GM18507 (cell line): ENCODE data around the gene CHRND.

ENCODE experiments used
- DNase-seq: peaks from one replicate; pipeline ENCODE4 v3.0.0; 2011; ENCODE audit warnings: low read depth; ENCODE audit not compliant: insufficient read length; ENCODE audit errors: extremely low spot score
- FAIRE-seq: peaks from 2 replicates; lab custom pipeline; 2011; peaks lifted over from hg19 to GRCh38; lab: Jason Lieb, UNC

CHRND gene

DNA sequence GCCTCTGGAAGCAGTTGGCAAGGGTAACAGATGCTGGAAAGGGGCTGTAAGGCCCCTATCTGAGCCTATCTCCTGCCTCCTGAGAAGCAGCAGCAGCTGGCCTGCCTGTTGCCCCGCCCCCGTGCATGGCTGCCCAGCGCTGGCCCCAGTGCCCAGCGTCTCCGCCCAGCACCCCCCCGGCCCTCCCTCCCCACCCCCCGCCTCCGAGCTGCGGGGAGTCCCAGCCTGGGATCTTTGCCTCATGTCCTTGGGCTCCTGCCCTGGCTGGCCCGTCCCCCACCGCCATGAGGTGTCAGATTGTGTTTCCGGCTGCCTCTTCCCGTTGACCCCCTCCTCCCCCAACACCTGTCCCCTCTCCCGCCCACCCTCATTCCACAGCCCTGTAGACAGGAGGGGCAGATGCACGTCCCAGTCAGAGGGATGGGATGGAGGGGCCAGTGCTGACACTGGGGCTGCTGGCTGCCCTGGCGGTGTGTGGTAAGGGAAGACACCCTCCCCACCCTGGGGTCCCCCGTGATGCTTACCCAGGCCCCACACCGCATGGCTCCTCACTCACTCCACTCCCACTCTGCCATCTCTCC is at the start of gene CHRND:
TSS of gene CHRND (plus strand) at position 370 of the 581 bp plus-strand sequence. CDS start at position 426, 56 bp downstream.
- DNase-seq (no peak), FAIRE-seq (no peak)

DNA sequence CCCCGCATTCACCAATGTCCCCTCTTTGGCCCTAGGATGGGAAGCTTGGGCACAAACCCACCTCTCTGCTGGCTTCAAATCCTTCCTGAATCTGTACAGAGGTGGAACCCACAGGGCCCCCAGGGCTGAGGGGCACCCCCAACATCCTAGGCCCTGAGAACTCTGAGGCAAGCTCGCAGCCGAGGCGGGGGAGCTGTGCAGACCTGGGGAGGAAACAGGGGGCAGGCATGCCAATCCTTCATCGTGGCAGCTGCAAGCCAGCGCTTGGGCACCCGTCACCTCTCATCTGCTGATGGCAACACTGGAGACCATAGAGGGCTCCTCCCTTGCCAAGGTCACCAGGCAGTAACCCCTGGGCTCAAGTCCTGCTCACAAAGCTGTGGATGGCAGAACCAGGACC is 49.2 kb upstream of the CHRND start:
- FAIRE-seq: no peak
- no peak for DNase-seq

DNA sequence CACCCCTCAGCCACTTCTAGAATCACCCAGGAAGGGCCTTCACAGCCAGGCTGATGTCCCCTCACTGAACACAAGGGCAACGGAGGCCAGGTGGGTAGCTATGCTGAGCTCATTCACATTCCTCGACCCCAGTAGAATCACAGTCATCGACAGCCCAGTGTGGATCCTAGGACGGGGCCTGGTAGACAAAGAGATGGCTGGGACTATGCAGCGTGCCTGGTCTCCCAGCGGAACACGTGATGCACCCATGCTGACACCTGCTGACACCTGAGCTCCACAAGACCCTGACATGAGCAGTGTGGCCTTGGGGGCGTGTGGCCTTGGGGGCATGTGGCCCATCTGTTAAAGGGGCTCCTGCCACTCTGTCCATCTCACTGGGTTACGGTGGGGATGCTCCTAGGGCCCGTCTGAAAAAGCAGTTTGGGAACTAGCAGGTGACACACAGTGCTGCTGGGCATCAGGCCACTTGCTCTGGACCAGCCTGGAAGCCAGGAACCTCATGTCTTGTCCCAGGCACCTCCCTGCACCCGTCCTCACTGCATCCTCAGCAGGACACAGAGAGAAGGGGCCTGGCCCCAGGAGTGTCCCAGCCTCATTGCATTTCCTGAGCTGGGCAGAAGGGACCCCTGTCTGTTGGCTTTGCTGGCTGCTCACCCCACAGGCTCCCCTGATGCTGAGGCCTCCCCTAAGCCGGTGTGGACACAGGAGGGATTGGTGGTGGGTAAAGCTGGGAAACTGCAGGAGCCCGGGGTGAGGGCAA is 48.0 kb upstream of the CHRND start:
- FAIRE-seq: no peak

DNA sequence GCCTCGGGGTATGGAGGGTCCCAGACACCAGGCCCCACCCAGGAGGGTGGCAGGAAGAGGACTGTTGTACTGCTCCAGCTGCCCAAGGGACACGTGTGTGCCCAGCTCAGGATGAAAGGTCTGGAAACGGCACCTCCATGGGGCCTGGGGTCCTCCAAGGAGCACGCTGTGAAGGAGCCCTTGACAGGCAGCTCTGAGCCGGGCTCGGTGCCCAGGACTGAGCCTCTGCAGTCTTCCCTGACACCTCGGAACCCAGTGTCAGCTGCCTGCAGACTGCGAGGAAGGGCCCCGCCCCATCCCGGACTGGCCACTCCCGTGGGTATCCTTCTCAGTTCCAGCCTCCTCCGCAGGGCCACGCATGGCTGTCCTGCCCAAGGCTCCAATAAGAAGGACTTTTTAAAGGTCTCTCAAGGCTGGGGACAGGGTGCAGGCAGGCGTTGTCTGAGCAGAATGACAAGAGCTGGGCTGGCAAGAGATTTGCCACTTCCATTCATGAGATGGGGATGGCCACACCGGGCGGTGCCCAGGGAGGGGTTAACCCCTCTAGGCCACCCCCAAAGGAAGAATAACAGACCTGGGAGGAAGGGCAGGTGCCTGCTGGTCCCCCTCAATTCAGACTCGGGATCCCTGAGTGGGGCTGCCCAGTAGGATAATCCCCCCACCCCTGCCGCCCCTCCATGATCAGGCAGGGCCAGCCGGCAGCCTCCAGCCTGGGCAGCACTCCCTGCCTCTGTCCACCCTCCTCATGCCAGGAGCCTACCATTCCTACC is 47.2 kb upstream of the CHRND start:
- no peak for DNase-seq
- FAIRE-seq: no peak

More for the DNA sequence above, 48.0 kb upstream of the CHRND start:
- no peak for DNase-seq

DNA sequence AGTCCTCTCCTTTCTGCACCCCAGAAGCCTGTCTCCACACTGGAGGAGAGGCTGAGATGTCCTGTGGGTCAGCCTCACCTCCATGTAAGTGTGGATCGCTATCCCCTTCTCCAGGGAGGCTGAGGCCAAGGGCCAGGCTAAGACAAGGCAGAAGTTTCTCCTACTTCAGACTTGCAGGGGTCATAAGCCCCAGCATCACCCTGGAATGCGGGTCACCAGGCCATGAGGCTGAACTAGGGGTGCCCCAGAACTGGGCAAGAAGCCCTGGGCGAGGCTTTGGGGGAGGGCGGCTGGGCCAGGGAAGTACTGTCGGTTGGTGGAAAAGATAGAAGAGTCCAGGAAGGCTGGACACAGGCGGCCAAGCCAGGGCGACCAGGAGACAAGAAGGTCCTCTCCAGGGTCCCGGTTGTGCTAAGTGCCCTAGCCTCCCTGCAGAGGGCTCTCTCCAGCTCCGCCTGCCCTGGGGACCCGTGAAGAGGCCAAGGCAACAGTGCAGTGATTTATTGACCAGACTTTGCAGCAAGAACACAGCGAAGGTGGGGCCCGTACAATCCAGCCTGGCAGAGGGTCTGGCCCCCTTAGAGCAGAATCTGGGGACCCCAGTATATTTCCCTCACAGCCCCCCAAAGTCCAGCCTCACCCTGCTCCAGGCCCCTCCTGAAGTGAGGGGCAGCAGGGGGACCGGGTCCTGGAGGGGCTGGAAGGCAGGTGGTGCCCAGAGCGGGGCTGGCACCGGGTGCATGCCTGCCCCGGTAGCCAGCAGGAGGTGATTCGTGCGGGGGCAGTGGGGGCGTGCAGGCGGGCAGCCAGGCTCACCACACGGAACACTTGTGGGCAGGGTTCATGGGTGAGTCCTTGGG is 46.4 kb upstream of the CHRND start:
- FAIRE-seq: no peak
- no peak for DNase-seq

DNA sequence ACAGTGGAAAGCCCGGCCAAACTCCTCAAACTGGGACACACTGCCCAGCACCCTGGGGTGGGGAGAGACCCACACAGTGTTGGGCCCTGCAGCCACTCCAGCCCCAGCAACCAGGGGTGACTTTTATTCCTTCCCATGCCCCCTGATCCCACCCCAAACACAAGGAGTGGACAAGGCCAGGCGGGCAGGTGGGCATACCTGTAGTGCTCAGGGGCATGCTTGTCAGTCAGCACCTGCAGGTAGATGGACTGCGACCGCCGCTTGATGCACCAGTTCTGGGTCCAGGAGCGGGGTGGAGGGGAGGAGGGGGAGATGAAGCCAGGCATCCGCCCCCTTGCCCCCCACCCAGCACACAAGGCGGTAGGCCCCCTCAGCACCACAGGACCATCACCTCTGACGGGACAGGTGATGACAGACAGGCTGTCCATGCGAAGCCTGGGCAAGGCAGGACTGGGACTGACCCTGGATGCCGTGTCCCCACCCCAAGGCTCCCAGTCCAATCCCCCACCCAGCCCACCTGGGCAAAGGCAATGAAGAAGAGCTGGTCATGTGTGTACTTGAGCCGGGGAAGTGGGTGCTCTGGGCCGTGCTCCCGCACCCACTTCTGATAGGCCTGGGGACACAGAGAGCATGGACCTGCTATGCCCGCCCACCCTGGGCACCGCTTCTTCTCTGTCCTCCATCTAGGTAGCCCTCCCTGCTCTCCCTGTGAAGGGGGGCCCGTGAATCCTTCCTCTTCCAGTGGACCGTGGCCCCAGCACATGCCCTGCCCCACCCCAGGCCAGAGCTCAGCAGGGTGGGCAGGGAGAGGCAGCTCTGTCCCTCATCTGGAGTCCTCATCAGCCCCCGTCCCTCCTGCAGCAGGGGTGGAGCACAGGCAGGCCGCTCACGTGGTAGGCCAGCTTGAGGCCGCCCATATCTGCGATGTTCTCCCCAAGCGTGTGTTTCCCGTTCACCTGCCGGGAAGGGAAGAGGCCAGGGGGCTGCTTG is 45.5 kb upstream of the CHRND start:
- FAIRE-seq (no peak), DNase-seq (no peak)

DNA sequence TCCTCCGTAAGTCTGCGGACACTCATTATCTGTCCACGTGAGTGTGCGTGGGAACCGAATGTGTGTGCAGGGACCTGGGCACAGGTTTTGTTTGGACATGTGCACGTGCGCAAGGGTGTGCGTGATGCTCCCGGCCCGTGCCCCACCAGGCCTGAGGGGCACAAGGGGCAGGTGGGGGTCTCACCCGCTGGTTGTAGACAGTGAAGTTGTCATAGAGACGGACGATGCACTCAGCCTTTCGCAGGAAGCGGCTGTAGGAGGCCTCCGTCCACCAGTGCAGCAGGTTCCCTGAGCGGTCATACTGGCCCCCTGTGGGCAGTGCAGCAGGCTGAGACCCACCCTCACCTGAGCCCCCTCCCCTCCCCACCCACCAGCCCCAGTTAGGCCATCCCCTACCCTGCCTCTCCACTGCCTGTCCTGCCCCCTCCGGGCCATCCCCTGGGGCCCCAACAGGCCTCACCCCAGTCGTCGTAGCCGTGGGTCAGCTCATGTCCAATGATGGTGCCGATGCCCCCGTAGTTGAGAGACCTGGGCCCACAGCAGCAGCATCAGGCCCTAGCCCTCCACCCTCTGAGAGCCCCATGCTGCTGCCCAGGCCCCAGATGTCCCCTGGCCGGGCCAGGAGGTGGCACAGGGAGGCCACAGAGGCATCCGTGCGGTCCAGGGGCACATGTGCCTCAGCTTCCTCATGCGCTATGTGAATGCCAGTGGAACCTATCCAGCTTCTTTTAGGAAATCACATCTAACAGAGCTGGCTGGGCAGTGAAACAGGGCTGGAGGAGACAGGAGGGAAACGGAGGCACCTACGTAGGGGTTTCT is 44.4 kb upstream of the CHRND start:
- DNase-seq (no peak), FAIRE-seq (no peak)

DNA sequence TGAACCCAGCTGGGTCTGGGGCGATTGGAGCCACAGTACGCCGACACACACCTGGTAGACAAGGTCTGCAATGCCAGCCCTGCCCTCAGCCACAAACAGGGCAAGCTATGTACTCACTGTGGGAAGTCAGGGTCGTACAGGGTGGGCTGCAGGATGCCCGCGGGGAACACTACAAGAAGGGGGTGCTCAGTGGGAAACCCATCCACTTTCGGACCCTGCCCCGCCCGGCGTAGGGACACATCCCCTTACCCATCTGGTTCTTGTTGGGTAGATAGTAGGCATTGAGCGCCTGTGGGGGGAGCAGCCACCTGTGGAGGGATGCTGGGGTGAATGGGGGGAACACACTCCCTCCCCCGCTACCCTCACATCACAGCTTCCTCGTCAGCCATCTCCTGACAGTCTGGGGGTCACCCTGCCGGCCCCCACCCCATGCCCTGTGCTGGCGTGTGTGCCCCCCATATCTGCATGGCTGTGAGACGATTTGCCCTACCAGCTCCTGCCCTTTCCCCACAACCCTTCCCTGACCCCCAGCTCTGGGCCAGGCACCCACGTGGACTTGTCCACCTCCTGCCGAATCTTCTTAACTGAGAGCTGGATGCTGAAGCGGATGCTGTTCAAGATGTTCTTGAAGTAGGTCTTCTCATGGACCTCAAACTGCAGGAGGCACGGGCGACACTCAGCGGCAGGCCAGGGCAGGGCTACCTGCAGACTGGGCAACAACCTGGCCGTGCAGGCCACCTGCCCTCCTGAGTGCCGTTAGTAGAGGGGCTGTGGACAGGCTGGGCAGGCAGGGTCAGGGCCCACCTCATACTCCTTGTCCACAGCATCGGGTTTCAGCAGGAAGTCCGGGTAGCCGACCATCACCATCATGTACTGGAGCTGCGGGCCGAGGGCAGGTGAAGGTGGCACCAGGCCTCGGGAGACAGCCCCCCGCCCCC is 43.4 kb upstream of the CHRND start:
- FAIRE-seq (no peak), DNase-seq (no peak)

DNA sequence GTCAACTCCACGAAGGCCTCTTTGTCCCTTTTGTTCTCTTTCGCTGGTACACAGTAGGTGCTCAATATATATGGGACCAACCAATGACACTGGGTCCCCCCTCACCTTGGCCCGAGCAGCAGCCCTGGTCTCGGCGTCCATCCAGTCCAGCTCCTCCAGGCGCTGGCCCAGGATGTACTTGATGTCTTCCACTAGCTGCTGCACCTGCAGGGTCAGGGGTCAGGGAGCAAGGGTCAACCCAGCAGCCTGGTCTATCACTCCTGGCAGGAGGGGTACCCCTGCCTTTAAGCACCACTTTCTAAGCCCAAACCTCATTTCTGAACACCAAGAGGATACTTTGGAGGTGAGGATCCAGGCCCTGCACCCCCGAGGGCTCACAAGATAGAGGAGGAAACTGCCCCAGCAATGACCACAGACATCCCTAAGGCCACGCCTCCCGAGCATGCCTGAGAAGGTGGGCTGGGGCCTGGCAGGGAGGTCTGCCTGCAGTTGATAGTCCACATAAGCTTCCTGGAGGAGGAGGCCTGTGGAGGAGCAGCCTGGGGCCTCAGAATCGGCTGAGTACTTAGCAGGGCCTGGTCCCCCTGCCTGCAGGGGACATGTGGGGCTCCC is 42.5 kb upstream of the CHRND start:
- no peak for DNase-seq
- no peak for FAIRE-seq

DNA sequence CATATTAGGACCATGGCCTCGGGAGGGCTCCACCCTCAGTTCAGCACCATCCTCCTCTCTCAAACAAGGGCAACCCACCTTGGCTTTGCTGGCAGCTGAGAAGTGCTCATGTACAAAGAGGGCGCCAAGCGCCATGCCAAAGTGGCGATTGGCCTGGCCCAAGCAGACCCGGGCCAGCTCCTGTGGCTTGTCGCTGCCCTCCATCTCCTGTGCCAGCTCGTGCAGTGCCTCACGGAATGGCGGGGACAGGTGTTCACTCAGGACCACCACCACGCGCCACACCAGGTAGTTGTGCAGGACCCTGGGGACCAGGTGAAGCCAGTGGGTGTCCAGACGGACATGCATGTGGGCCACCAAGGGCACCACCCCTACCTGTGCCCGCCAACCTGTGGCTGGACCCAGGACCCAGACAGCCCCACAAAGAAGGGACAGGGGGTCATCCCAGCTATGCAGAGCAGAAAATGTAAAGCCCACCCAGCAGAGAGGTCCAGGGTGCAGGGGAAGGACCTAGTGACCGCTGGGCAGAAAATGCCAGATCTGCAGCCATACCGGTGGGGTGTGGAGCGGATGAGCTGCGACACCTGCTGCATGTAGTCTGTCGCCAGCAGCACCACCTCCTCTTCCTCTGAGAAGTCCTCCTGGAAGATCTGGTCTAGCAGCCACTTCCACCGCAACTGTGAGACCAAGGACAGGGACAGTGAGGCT is 41.9 kb upstream of the CHRND start:
- DNase-seq (no peak), FAIRE-seq (no peak)

DNA sequence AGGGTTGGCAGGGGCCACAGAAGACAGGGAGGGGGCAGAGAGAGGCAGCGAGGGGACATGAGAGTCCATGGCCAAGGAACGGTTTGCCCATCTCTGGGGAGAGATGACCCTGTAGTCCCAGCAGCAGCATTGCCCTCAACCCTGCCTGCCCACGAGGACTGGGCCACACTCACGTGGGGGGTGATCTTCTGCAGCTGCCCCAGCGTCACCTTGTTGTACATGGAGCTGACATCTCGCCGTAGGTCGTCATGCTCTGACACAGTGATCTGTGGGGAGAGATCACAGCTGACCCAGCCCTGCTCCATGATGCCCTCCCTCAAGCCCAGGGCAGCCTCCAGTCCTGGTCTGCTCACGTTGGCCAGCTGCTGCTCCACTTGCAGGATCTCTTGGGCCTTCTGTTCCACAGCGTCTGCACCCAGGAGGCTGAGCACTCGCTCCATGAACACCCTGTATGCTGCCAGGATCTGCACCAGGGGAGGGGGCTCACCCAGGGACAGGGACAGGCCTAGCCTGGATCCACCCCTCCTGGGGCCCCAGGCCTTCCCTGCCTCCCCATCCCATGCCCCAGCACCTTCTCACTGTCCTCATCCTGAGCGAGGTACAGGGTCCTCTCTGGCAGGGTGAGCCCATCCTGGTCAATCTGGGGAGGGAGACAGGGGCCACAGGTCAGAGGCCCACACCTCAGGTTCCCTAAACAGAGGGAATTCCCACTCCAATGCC is 41.2 kb upstream of the CHRND start:
- FAIRE-seq (no peak), DNase-seq (no peak)

DNA sequence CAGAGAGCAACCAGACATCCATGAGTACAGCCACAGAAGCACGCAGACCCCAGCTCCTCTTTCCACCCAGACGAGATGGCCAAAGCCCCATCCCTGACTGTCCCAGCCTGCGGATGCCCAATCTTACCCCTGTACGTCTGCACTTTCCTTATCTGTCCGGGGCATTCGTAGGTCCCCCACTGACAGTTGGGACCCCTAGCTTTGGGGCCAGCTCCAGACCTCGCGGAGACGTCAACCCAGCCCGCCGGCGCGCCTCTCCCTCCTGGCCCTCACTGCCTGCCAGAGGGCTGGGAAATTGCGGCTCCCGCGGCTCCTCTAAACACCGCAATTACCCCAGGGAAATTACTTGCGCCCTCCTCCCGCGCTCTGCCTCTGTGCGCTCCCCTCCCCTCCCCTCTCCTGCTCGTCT is 40.6 kb upstream of the CHRND start:
- FAIRE-seq: no peak
- no peak for DNase-seq

DNA sequence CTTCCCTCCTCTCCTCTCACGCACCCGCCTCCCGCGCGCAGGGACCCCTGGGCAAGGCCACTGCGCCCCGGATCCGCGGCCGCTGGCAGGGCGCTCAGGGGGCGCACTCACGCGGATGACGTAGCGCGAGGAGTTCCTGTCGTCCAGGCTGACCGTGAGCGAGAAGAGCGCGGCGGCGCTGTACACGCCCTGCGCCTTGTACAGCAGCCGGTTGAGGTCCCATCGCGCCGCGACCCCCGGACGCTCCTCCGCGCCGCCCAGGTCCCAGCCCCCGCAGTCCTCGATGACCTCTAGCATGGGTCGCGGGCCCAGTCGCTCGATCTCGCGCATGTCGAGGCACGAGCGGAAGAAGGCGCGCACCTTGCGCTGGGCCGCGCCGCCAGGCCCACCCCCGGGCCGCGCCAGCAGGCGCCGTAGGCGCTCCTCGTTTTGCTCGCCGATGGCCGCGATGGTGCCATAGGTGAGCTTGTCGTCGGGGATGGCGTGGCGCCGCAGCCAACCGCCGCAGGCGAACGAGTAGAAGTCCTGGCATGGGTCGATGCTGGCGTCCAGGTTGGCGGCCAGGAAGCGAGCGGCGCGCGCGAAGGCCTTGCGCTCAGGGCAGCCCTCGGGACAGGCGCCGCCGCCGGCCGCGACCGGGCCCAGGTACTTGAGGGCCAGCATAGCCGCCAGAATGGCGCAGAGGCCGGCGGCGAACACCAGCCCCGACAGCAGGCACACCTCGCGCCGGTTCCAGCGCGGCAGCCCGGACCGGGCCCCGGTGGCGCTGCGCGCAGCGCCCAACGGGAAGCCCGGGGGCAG is 40.0 kb upstream of the CHRND start:
- no peak for FAIRE-seq
- no peak for DNase-seq

DNA sequence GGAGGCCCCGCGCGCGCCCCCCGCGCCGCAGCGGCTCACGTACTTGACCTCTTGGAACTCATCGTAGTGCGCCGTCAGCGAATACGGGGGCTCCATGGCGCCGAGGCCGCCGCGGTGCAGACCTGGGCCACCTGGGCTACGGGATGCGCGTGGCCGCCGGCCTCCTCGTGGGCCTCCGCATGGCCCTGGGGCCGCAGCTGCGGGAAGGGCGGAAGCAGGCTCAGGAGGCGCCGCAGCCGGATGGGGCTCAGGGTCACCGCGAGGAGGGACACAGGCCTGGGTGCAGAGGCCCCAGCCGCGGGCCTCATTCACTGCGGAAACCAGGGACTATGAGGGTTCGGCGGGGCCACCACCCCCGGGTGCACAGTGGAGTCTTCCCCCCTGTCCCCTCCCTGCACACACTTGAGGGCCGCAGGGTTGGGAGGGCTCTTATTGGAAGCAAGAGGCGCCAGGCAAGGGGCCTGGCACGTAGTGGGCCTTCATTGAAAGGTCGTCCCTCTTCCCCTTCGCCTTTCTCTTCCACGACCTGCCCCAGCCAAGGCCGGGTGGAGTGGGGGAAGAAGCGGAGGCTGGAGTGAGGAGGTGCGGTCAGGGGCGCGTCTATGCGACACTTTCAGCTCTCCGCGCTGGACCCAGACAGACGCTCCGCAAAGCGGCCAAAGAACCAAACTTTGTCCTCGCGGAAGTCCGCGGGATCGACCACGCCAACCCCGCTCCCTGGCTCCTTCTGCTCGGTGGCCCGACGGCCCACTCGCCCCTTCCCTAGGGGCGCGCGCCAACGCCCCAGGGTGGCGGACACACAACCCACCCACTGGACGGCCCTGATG is 39.2 kb upstream of the CHRND start:
- DNase-seq: no peak

More for the DNA sequence above, 39.2 kb upstream of the CHRND start:
- no peak for FAIRE-seq
